ENCODE data around the gene MAN2B1. TPM values are rescaled to one million over a fixed set of nuclear protein-coding genes. Genes with fewer than 3 reads are reported as not detected.

The MAN2B1 gene
- total and polyA plus RNA-seq, 2 experiments from 2014 or later, result 33.2 to 60.8 TPM

- TF ChIP-seq EZH2 (IDR thresholded peaks at IDR 0.05; ENCODE audit: low read depth, unreplicated experiment), result no peak
- no peak for TF ChIP-seq POLR2AphosphoS5 (IDR thresholded peaks at IDR 0.05; ENCODE audit: low read depth)
- no peak for TF ChIP-seq ZNF462 (CRISPR knock-in tag; IDR thresholded peaks at IDR 0.05)
Measured at GRCh38 chr19:12629215-12629614, 37.3 kb downstream of the MAN2B1 start (continued).

- H3F3A ChIP-seq (replicated peaks; ENCODE audit: low read depth), result 0 out of 2 replicates have a peak, but pooled peaks cover 4% of the 10 kb centered on the region
- Mint-ChIP-seq H3K27me3 (ENCODE audit: insufficient read depth, low read depth, poor library complexity) (peaks cover 3% of the 10 kb centered on the region), H3K4me3 (no peak overlapping the region), H3K27ac (no peak overlapping the region), H3K36me3 (ENCODE audit: low read depth) (peaks cover 88% of the 10 kb centered on the region), H3K4me1 (no peaks in the 10 kb centered on the region), H3K9me3 (peaks cover 63% of the 10 kb centered on the region)
- H2AFZ ChIP-seq, result no peak overlapping the region
- peak; percentile 45 for DNase-seq (ENCODE audit: low spot score)
- H3K4me1 ChIP-seq (ENCODE audit: insufficient read depth), result no peaks in the 10 kb centered on the region
- peaks cover 3% of the 10 kb centered on the region; the same call in 1 of the 2 replicates for H3K9me2 ChIP-seq (ENCODE audit: insufficient read depth)
- H3K27me3 ChIP-seq (ENCODE audit: insufficient read depth), result no peaks in the 10 kb centered on the region
- H3K4me2 ChIP-seq, result no peak overlapping the region
- no peak for ATAC-seq
- no peak overlapping the region for H3K27ac ChIP-seq (ENCODE audit: low read depth)
- H3K4me3 ChIP-seq, result no peak overlapping the region
- H3K36me3 ChIP-seq (ENCODE audit: insufficient read depth), result peaks cover 58% of the 10 kb centered on the region
- H4K20me1 ChIP-seq (replicated peaks; ENCODE audit: insufficient read depth), result no peaks in the 10 kb centered on the region
- H3K79me2 ChIP-seq (replicated peaks; ENCODE audit: insufficient read depth), result peaks cover 2% of the 10 kb centered on the region; the same call in 1 of the 2 replicates
- TF ChIP-seq CREB1 (CRISPR knock-in tag; IDR thresholded peaks at IDR 0.05; ENCODE audit: low read depth) (no peak), JUNB (IDR thresholded peaks at IDR 0.05; ENCODE audit: unreplicated experiment) (no peak), POLR2AphosphoS5 (IDR thresholded peaks at IDR 0.05; ENCODE audit: low read depth) (no peak), EZH2 (IDR thresholded peaks at IDR 0.05; ENCODE audit: low read depth, unreplicated experiment) (no peak), STAT1 (IDR thresholded peaks at IDR 0.05; ENCODE audit: unreplicated experiment) (no peak), ETS1 (IDR thresholded peaks at IDR 0.05) (no peak), EZH2phosphoT487 (IDR thresholded peaks at IDR 0.05; ENCODE audit: unreplicated experiment) (no peak)
Measured at GRCh38 chr19:12628040-12629022, 38.2 kb downstream of the MAN2B1 start.
